GM19025 (cell line): Measurements from ENCODE around the gene MIOX.
"Not testable (repeated sequence)": the region's sequence is repeated elsewhere in the genome, so short reads cannot be mapped to it uniquely, and the experiment has no call there.

ENCODE experiments used
- ATAC-seq: cut with Tn5 transposase; IDR thresholded peaks from one replicate; pipeline ENCODE4 v1.9.1; 2021; ENCODE audit warnings: mild to moderate bottlenecking, low read depth, moderate library complexity; ENCODE audit not compliant: unreplicated experiment

The MIOX gene

GRCh38 chr22:50507991-50508884 lies 21.6 kb downstream of the MIOX start, which contains the start of gene NCAPH2:
Gene NCAPH2, plus strand, starts transcription at chr22:50508224. Its CDS starts 114 bp downstream, at chr22:50508338.
- ATAC-seq: peak; percentile 69

GRCh38 chr22:50508897-50509296 lies 22.2 kb downstream of the MIOX start:
- ATAC-seq: no peak

GRCh38 chr22:50513175-50513574 lies 26.5 kb downstream of the MIOX start:
- ATAC-seq: no peak

GRCh38 chr22:50516068-50516467 lies 29.4 kb downstream of the MIOX start:
- no peak for ATAC-seq

DNA sequence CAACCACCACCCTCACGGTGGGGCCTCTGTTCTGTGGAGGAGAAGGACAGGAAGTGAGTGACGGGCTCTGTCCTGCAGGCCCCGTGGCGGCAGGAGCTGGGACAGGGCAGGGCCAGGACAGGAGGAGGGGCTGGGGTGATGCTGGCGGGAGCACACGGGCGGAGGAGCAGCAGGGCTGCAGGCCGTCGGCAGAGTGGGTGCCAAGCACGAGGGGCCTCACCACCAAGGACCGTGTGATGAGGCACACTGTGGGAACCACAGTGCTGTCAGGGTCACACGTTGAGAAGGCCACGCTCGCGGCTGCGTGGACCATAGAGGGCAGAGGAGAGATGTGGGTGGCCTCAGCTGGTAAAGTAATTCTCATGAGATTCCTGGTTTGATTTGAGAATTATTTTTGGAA lies 30.2 kb downstream of the MIOX start:
- no peak for ATAC-seq

DNA sequence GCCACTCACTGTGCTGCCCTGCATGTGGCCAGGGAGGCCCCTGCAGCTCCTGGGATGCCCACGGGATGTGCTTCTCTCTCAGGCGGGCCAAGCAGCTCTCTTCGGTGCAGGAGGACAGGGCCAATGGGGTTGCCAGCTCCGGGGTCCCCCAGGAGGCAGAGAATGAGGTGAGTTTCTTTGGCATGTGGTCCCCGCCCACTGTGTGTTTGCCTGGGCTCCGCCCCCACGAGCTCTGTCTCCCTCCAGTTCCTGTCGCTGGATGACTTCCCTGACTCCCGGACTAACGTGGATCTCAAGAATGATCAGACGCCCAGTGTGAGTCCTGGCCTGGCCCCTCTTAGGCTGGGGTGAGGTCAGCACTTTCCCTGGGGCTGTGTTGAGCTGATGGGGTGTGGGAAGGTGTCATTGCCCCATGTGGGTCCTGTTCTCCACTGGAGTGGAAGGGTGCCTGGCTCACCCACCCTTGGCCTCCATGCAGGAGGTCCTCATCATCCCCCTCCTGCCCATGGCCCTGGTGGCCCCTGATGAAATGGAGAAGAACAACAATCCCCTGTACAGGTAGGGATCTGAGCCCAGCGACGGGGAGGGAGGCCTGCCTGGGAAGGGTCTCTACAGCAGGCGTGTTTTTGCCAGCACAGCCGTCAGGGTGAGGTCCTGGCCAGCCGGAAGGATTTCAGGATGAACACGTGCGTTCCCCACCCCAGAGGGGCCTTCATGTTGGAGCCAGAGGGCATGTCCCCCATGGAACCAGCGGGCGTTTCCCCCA lies 31.0 kb downstream of the MIOX start:
- ATAC-seq: no peak

- no peak for ATAC-seq
Observed at GRCh38 chr22:50518606-50519005, 31.9 kb downstream of the MIOX start.

DNA sequence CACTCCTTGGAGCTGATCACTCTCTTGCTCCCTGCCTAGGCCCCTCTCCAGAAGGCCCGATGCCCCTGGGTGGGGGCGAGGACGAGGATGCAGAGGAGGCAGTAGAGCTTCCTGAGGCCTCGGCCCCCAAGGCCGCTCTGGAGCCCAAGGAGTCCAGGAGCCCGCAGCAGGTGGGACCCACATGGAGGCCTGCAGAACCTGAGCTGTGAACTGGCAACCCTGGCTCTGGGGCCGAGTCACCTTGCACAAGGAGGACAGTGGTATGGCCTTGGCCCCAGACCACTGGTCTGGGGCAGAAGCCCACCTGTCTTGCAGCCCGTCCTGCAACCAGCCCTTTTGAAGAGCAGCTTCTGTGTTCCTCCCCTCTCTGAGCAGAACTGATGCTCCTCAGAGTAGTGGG lies 32.5 kb downstream of the MIOX start:
- no peak for ATAC-seq

DNA sequence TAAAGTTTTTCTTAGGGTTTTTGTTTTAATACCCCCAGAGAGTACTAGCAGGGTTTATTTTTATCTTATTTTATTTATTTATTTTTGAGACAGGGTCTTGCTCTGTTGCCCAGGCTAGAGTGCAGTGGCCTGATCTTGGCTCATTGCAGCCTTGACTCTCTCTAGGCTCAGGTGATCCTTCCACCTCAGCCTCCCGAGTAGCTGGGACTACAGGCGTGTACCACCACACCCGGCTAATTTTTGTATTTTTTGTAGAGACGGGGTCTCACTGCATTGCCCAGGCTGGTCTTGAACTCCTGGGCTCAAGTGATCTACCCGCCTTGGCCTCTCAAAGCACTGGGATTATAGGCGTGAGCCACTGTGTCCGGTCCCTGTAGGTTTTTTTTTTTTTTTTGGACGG lies 33.5 kb downstream of the MIOX start:
- not testable (repeated sequence) for ATAC-seq

- no peak for ATAC-seq
Observed at GRCh38 chr22:50520826-50521453, 34.3 kb downstream of the MIOX start.

DNA sequence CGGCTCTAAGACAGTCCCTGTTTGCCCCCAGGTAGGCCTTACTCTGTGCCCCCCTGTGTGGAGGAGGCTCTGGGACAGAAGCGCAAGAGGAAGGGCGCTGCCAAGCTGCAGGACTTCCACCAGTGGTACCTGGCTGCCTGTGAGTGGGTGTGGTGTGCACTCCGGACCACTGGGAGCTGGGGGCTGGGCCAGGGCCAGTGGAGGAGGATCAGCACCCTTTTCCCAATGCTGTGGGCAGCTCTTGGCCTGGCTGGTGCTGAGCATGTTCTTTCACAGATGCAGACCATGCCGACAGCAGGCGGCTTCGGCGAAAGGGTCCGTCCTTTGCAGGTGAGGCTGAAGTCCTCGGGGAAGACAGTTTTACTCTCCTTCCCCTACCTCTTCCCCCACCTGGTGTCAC lies 35.1 kb downstream of the MIOX start:
- ATAC-seq: no peak

- no peak for ATAC-seq
Observed at GRCh38 chr22:50522208-50522805, 35.6 kb downstream of the MIOX start.

- ATAC-seq: no peak
Observed at GRCh38 chr22:50522806-50523438, 36.3 kb downstream of the MIOX start.

DNA sequence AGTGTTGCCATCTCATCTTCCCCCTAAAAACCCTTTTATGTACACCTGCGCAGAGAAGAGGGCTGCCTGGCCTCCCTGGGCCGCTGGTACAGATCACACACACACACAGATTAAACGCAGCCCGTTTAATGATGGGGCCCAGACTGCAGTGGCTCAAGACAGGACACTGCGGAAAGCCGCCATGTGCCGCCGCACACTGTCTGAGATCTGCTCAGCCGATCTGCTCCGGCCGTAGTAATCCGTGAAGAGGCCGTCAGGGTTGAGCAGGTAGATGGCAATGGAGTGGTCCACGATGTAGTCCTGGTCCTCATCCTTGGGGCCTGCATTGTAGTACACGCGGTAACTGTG lies 36.8 kb downstream of the MIOX start:
- no peak for ATAC-seq

DNA sequence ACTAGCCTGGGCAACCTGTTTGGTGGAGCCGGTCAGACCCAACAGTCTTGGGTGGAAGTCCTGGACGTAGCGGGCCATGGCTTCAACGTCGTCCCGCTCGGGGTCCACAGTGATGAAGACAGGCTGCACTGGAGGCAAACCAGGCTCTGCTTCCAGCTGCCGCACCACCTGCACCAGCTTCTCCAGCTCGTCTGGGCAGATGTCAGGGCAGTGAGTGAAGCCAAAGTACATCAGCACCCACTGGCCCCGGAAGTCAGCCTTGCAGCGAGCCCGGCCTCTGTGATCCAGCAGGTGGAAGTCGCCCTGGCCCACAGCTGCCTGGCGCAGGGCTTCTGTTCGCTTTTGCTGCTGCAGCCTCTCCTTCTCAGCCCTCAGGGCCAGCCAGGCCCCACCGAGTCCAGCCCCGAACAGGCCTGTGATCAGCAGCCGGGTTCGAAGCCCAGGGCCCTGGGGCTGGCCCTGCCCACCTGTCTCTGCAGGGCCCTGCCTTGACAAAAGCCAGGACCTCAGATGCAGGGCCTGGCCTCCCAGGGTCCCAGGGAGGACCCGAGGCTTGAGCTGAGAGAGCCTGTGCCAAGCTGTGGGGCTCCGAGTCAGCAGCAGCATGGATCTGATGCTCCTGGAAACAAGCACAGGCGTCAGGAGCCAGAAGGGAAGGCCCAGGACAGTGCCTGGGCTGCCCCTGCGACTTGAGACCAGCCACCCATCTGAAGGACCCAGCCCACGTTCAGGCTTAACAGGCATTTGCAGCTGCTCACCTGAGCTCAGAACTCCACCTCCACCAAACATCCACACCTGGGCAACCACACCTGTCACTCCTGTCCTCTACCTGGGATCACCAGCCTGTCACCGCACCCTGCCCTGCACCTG lies 37.4 kb downstream of the MIOX start:
- ATAC-seq: no peak

- ATAC-seq: no peak
Observed at GRCh38 chr22:50524676-50525103, 38.0 kb downstream of the MIOX start.

- peak; percentile 36 for ATAC-seq
Observed at GRCh38 chr22:50525104-50525857, 38.6 kb downstream of the MIOX start, which contains the start of gene SCO2. Gene SCO2, minus strand, starts transcription at chr22:50525598. Its CDS starts 1,187 bp downstream, at chr22:50524411.

DNA sequence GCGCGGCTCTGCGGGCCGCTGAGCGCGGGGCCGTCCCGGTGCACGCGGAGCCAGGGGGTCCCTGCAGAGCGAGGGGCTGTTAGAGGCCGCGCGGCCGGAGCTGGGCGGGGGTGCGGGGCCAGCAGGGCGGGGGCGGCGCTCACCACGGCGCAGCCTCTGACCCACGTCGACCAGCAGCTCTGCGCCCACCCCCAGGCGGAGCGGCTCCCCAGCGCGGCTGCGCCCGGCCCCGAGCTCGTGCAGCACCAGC lies 39.1 kb downstream of the MIOX start:
- peak; percentile 13 for ATAC-seq
